Measurements from ENCODE around the gene GUF1. TPM values are rescaled to one million over a fixed set of nuclear protein-coding genes. Genes with fewer than 3 reads are reported as not detected.

The GUF1 gene
- total and polyA plus RNA-seq, 4 donors, result 6.4 to 13.0 (median 10.5) TPM

GRCh38 chr4:44661940-44662622, 16.1 kb upstream of the GUF1 start:
- 76% methylated on average over 1 of the region's 1 CpG for WGBS
- no peak for TF ChIP-seq EGR1 (IDR thresholded peaks at IDR 0.05; ENCODE audit: low read depth in 2 of 2)
- TF ChIP-seq REST (IDR thresholded peaks at IDR 0.05), result no peak
- TF ChIP-seq ATF3 (IDR thresholded peaks at IDR 0.05), result no peak
- no peak for TF ChIP-seq HNF4A (conservative IDR thresholded peaks at IDR 0.05)
- TF ChIP-seq YY1 (IDR thresholded peaks at IDR 0.05), result no peak
- TF ChIP-seq JUND (IDR thresholded peaks at IDR 0.05), result no peak

GRCh38 chr4:44662623-44663005, 15.6 kb upstream of the GUF1 start:
- Histone ChIP-seq H3K9me3 (ENCODE audit: control insufficient read depth in 4 of 4, low read length in 3 of 4) (no peaks in the 10 kb centered on the region), H3K27me3 (ENCODE audit: control insufficient read depth in 4 of 4, insufficient read depth in 4 of 4, low read length in 3 of 4) (no peaks in the 10 kb centered on the region), H3K36me3 (ENCODE audit: control insufficient read depth in 4 of 4, insufficient read depth in 3 of 4, low read depth in 1 of 4, low read length in 3 of 4) (no peaks in the 10 kb centered on the region), H3K4me3 (ENCODE audit: low read depth in 1 of 3, low read length in 3 of 3) (no peak overlapping the region), H3K27ac (ENCODE audit: low read depth in 1 of 2, low read length in 2 of 2) (no peak overlapping the region), H3K4me1 (ENCODE audit: control insufficient read depth in 4 of 4, insufficient read depth in 4 of 4, low read length in 3 of 4) (no peaks in the 10 kb centered on the region), H3K9ac (ENCODE audit: low read depth in 1 of 2, low read length in 2 of 2) (no peak overlapping the region)
- 78% methylated on average over 2 of the region's 2 CpGs for WGBS
- no peak for DNase-seq (ENCODE audit: low spot score)
- TF ChIP-seq RAD21 (IDR thresholded peaks at IDR 0.05), result no peak
- TF ChIP-seq JUND (IDR thresholded peaks at IDR 0.05), result no peak
- TF ChIP-seq ZBTB33 (IDR thresholded peaks at IDR 0.05), result no peak
- no peak for TF ChIP-seq YY1 (IDR thresholded peaks at IDR 0.05)
- TF ChIP-seq GABPA (IDR thresholded peaks at IDR 0.05 in 1 of 2, conservative IDR thresholded peaks at IDR 0.05 in 1 of 2), result no peak
- no peak for TF ChIP-seq TAF1 (conservative IDR thresholded peaks at IDR 0.05)
- TF ChIP-seq NR2F2 (IDR thresholded peaks at IDR 0.05), result no peak
- TF ChIP-seq SP1 (IDR thresholded peaks at IDR 0.05), result no peak
- TF ChIP-seq CTCF (IDR thresholded peaks at IDR 0.05; ENCODE audit: low read depth, low read length, missing input control), result no peak
- TF ChIP-seq HNF4G (IDR thresholded peaks at IDR 0.05), result no peak

More at GRCh38 chr4:44661940-44662622, 16.1 kb upstream of the GUF1 start:
- no peak overlapping the region for H3K27ac ChIP-seq (ENCODE audit: low read depth in 1 of 2, low read length in 2 of 2)
- H3K9ac ChIP-seq (ENCODE audit: low read depth in 1 of 2, low read length in 2 of 2), result no peak overlapping the region
- H3K9me3 ChIP-seq (ENCODE audit: control insufficient read depth in 4 of 4, low read length in 3 of 4), result no peaks in the 10 kb centered on the region
- H3K4me1 ChIP-seq (ENCODE audit: control insufficient read depth in 4 of 4, insufficient read depth in 4 of 4, low read length in 3 of 4), result no peaks in the 10 kb centered on the region
- H3K4me3 ChIP-seq (ENCODE audit: low read depth in 1 of 3, low read length in 3 of 3), result no peak overlapping the region
- no peak for DNase-seq (ENCODE audit: low spot score)
- no peaks in the 10 kb centered on the region for H3K36me3 ChIP-seq (ENCODE audit: control insufficient read depth in 4 of 4, insufficient read depth in 3 of 4, low read depth in 1 of 4, low read length in 3 of 4)
- no peaks in the 10 kb centered on the region for H3K27me3 ChIP-seq (ENCODE audit: control insufficient read depth in 4 of 4, insufficient read depth in 4 of 4, low read length in 3 of 4)
